OCI-LY3 (cell line): ENCODE measurements around the gene CD200.

Source experiments
- H2AFZ ChIP-seq: fragments of 200-600, 300-600 bp; shearing (Covaris generic); 2 replicates; pipeline ENCODE4 v1.6.0; 2014; ENCODE audit warnings: antibody characterized with exemption, low read depth, low read length
- H3K27ac ChIP-seq: fragments of 200-600, 300-600 bp; sonication (generic); 2 replicates; pipeline ENCODE4 v1.5.1; 2014; ENCODE audit warnings: mild to moderate bottlenecking, low read length, moderate library complexity, mixed read lengths
- H3K27me3 ChIP-seq: fragments of 200-600, 300-600 bp; sonication (generic); 2 replicates; pipeline ENCODE4 v1.6.1; 2014; ENCODE audit warnings: low read depth, low read length, mixed read lengths
- H3K36me3 ChIP-seq: fragments of 200-600, 300-600 bp; sonication (generic); replicated peaks from 2 replicates; pipeline ENCODE3; 2014; ENCODE audit warnings: low read depth, low read length, mixed read lengths
- H3K4me1 ChIP-seq: fragments of 300-600, 200-600 bp; sonication (generic); 2 replicates; pipeline ENCODE4 v1.6.1; 2014; ENCODE audit warnings: low read length, mixed read lengths
- H3K4me2 ChIP-seq: fragments of 200-600, 300-600 bp; sonication (generic); 2 replicates; pipeline ENCODE4 v1.6.1; 2014; ENCODE audit warnings: low read length, mixed read lengths
- H3K4me3 ChIP-seq: fragments of 300-600, 200-600 bp; sonication (generic); 2 replicates; pipeline ENCODE4 v1.5.1; 2014; ENCODE audit warnings: antibody characterized with exemption, mild to moderate bottlenecking, low read length, moderate library complexity
- H3K79me2 ChIP-seq: fragments of 300-600, 200-600 bp; shearing (Covaris generic); 2 replicates; pipeline ENCODE4 v1.6.1; 2014; ENCODE audit warnings: mild to moderate bottlenecking, low read length, mixed read lengths
- H3K9ac ChIP-seq: fragments of 300-600, 200-600 bp; shearing (Covaris generic); 2 replicates; pipeline ENCODE4 v1.6.0; 2014; ENCODE audit warnings: mild to moderate bottlenecking, low read length, moderate library complexity
- H3K9me3 ChIP-seq: fragments of 200-600, 300-600 bp; shearing (Covaris generic); 2 replicates; pipeline ENCODE4 v1.6.1; 2014; ENCODE audit warnings: low read length, mixed read lengths; ENCODE audit not compliant: insufficient read depth
- H4K20me1 ChIP-seq: fragments of 200-600, 300-600 bp; sonication (generic); 2 replicates; pipeline ENCODE4 v1.6.1; 2016; ENCODE audit warnings: low read length, mixed read lengths; ENCODE audit not compliant: insufficient read depth
- CTCF ChIP-seq: fragments of 200-600, 300-600 bp; sonication (generic); IDR thresholded peaks from 2 replicates; pipeline ENCODE4 v1.5.1; 2014; ENCODE audit warnings: antibody characterized with exemption, low read length, low read depth
- EZH2phosphoT487 ChIP-seq: fragments of 200-600 bp; shearing (Covaris generic); IDR thresholded peaks from 2 replicates; pipeline ENCODE4 v1.6.1; 2018; ENCODE audit warnings: antibody characterized with exemption, mixed run types, low read depth

The CD200 gene

GRCh38 chr3:112388972-112389371 lies 56.0 kb downstream of the CD200 start:
- Histone ChIP-seq H2AFZ (no peak overlapping the region), H3K9ac (no peak overlapping the region), H3K27ac (no peak overlapping the region), H3K36me3 (no peaks in the 10 kb centered on the region), H3K9me3 (peaks cover 4% of the 10 kb centered on the region; the same call in 1 of the 2 replicates), H3K79me2 (no peaks in the 10 kb centered on the region), H3K4me1 (no peaks in the 10 kb centered on the region), H3K4me2 (no peak overlapping the region), H4K20me1 (no peaks in the 10 kb centered on the region), H3K4me3 (no peak overlapping the region), H3K27me3 (no peaks in the 10 kb centered on the region)
- TF ChIP-seq EZH2phosphoT487 (no peak), CTCF (no peak)

GRCh38 chr3:112389961-112390360 lies 57.0 kb downstream of the CD200 start:
- Histone ChIP-seq H3K4me3 (no peak overlapping the region), H3K9me3 (peaks cover 4% of the 10 kb centered on the region; the same call in 1 of the 2 replicates), H3K27ac (no peak overlapping the region), H3K27me3 (no peaks in the 10 kb centered on the region), H2AFZ (no peak overlapping the region), H3K4me1 (no peaks in the 10 kb centered on the region), H3K4me2 (no peak overlapping the region), H3K36me3 (no peaks in the 10 kb centered on the region), H3K9ac (no peak overlapping the region), H4K20me1 (no peaks in the 10 kb centered on the region), H3K79me2 (no peaks in the 10 kb centered on the region)
- TF ChIP-seq EZH2phosphoT487 (no peak), CTCF (no peak)

GRCh38 chr3:112390783-112391641 lies 58.1 kb downstream of the CD200 start:
- Histone ChIP-seq H3K9me3 (peaks cover 4% of the 10 kb centered on the region; the same call in 1 of the 2 replicates), H3K27ac (no peak overlapping the region), H3K36me3 (no peaks in the 10 kb centered on the region), H2AFZ (no peak overlapping the region), H3K4me3 (no peak overlapping the region), H3K4me2 (no peak overlapping the region), H3K9ac (no peak overlapping the region), H4K20me1 (no peaks in the 10 kb centered on the region), H3K4me1 (no peaks in the 10 kb centered on the region), H3K27me3 (no peaks in the 10 kb centered on the region), H3K79me2 (no peaks in the 10 kb centered on the region)
- no peak for TF ChIP-seq CTCF
- no peak for TF ChIP-seq EZH2phosphoT487

GRCh38 chr3:112391648-112392047 lies 58.7 kb downstream of the CD200 start:
- H3K27me3 ChIP-seq = no peaks in the 10 kb centered on the region
- no peak overlapping the region for H3K4me3 ChIP-seq
- no peak overlapping the region for H3K4me2 ChIP-seq
- H3K9ac ChIP-seq = no peak overlapping the region
- no peaks in the 10 kb centered on the region for H4K20me1 ChIP-seq
- TF ChIP-seq EZH2phosphoT487 = no peak
- no peak for TF ChIP-seq CTCF
- H3K27ac ChIP-seq = no peak overlapping the region
- peaks cover 4% of the 10 kb centered on the region; the same call in 1 of the 2 replicates for H3K9me3 ChIP-seq
- no peaks in the 10 kb centered on the region for H3K79me2 ChIP-seq
- no peaks in the 10 kb centered on the region for H3K4me1 ChIP-seq
- no peak overlapping the region for H2AFZ ChIP-seq
- H3K36me3 ChIP-seq = no peaks in the 10 kb centered on the region
